IMR-90 (cell line): Measurements from ENCODE around the gene KMT2A. TPM values are rescaled to one million over a fixed set of nuclear protein-coding genes. Genes with fewer than 3 reads are reported as not detected.

Experiments used
- ATAC-seq: fragments of 200-7000 bp; cut with Tn5 transposase; 2 replicates; pipeline ENCODE4 v1.9.1; 2020; ENCODE audit warnings: low read depth, mild to moderate bottlenecking, moderate library complexity
- BruUV-seq: library from RNA; stranded (reverse); fragments of 400-500 nt; replicated peaks from 2 replicates; lab custom pipeline; 2021; lab: Mats Ljungman, UMichigan
- CTCF ChIA-PET: fragments of 300-600 bp; formaldehyde crosslinking; extraction: SDS; loops from one replicate; lab custom pipeline; 2021; ENCODE audit warnings: antibody characterized with exemption; lab: Yijun Ruan, JAX
- POLR2A ChIA-PET: fragments of 300-600 bp; sonication (Branson Sonifier 250); formaldehyde crosslinking; loops from one replicate; lab custom pipeline; 2022; ENCODE audit warnings: antibody characterized with exemption; ENCODE audit not compliant: unreplicated experiment; lab: Charles Lee
- DNase-seq: peaks from one replicate; pipeline ENCODE4 v3.0.0; 2013
- H2AFZ ChIP-seq: replicated peaks from 2 replicates; pipeline ENCODE3; 2013; ENCODE audit warnings: low read length, mild to moderate bottlenecking; ENCODE audit not compliant: poor library complexity
- H2AK5ac ChIP-seq: 2 replicates; pipeline ENCODE4 v1.6.1; 2013; ENCODE audit warnings: low read depth, low read length, inconsistent platforms
- H2AK9ac ChIP-seq: replicated peaks from 2 replicates; pipeline ENCODE3; 2013; ENCODE audit warnings: mild to moderate bottlenecking, low read depth, low read length, moderate library complexity; ENCODE audit not compliant: poor library complexity
- H2BK120ac ChIP-seq: 2 replicates; pipeline ENCODE4 v1.6.1; 2013; ENCODE audit warnings: low read depth, low read length, inconsistent platforms
- H2BK15ac ChIP-seq: 3 replicates; pipeline ENCODE4 v1.6.1; 2013; ENCODE audit warnings: low read depth, low read length, inconsistent platforms
- H2BK20ac ChIP-seq: 2 replicates; pipeline ENCODE4 v1.6.1; 2013; ENCODE audit warnings: low read depth, mild to moderate bottlenecking, inconsistent platforms, low read length, moderate library complexity
- H2BK5ac ChIP-seq: 2 replicates; pipeline ENCODE4 v1.6.1; 2013; ENCODE audit warnings: mild to moderate bottlenecking, low read depth, low read length, inconsistent platforms; ENCODE audit not compliant: poor library complexity, severe bottlenecking
- H3K14ac ChIP-seq: replicated peaks from 2 replicates; pipeline ENCODE4 v1.6.1; 2013; ENCODE audit warnings: low read depth, low read length, inconsistent platforms
- H3K18ac ChIP-seq: 2 replicates; pipeline ENCODE4 v1.6.1; 2013; ENCODE audit warnings: low read depth, low read length, control low read depth
- H3K23ac ChIP-seq: 2 replicates; pipeline ENCODE4 v1.6.1; 2013; ENCODE audit warnings: low read depth, low read length, inconsistent platforms
- H3K27ac ChIP-seq: 2 replicates; pipeline ENCODE4 v1.5.1; 2013; ENCODE audit warnings: mild to moderate bottlenecking, control low read depth, low read length; ENCODE audit not compliant: insufficient read depth
- H3K27me3 ChIP-seq: 2 replicates; pipeline ENCODE4 v1.6.1; 2013; ENCODE audit warnings: low read length; ENCODE audit not compliant: control insufficient read depth, insufficient read depth
- H3K36me3 ChIP-seq: 2 replicates; pipeline ENCODE4 v1.6.1; 2013; ENCODE audit warnings: low read length, mixed read lengths; ENCODE audit not compliant: control insufficient read depth, insufficient read depth
- H3K4ac ChIP-seq: 2 replicates; pipeline ENCODE4 v1.6.1; 2013; ENCODE audit warnings: low read depth, low read length, inconsistent platforms
- H3K4me1 ChIP-seq: 2 replicates; pipeline ENCODE4 v1.6.1; 2013; ENCODE audit warnings: low read length, mixed read lengths; ENCODE audit not compliant: control insufficient read depth, insufficient read depth
- H3K4me2 ChIP-seq: 2 replicates; pipeline ENCODE4 v1.6.1; 2013; ENCODE audit warnings: low read depth, mild to moderate bottlenecking, control low read depth, low read length, moderate library complexity
- H3K4me3 ChIP-seq: 2 replicates; pipeline ENCODE4 v1.5.1; 2013; ENCODE audit warnings: low read depth, mild to moderate bottlenecking, control low read depth, low read length, moderate library complexity; ENCODE audit not compliant: insufficient read depth
- H3K56ac ChIP-seq: 2 replicates; pipeline ENCODE4 v1.6.1; 2013; ENCODE audit warnings: low read length, inconsistent platforms; ENCODE audit not compliant: insufficient read depth; ENCODE audit errors: extremely low read depth
- H3K79me1 ChIP-seq, 2 experiments: 2 replicates each; pipeline ENCODE4 v1.6.1; 2013; ENCODE audit warnings: low read length in 2 of 2, inconsistent platforms in 1 of 2, low read depth in 1 of 2
- H3K9ac ChIP-seq: 2 replicates; pipeline ENCODE4 v1.6.1; 2013; ENCODE audit warnings: low read depth, low read length, control low read depth
- H3K9me1 ChIP-seq: 2 replicates; pipeline ENCODE4 v1.6.1; 2013; ENCODE audit warnings: low read length, inconsistent platforms; ENCODE audit not compliant: insufficient read depth
- H3K9me3 ChIP-seq: 2 replicates; pipeline ENCODE4 v1.6.1; 2013; ENCODE audit warnings: low read length; ENCODE audit not compliant: control insufficient read depth, insufficient read depth
- H4K20me1 ChIP-seq: 2 replicates; pipeline ENCODE4 v1.6.1; 2013; ENCODE audit warnings: low read length, inconsistent platforms; ENCODE audit not compliant: insufficient read depth
- H4K5ac ChIP-seq: 2 replicates; pipeline ENCODE4 v1.6.1; 2013; ENCODE audit warnings: mild to moderate bottlenecking, low read depth, low read length, control low read depth
- H4K8ac ChIP-seq, 2 experiments: 2 replicates each; pipeline ENCODE4 v1.6.1; 2013; ENCODE audit warnings: low read depth in 2 of 2, low read length in 2 of 2, control low read depth in 1 of 2, inconsistent platforms in 1 of 2
- H4K91ac ChIP-seq: 2 replicates; pipeline ENCODE4 v1.6.1; 2013; ENCODE audit warnings: low read depth, low read length, inconsistent platforms; ENCODE audit not compliant: insufficient read depth
- CTCF ChIP-seq: conservative IDR thresholded peaks from 2 replicates; pipeline ENCODE4 v1.5.1; 2012; ENCODE audit warnings: mild to moderate bottlenecking, low read depth, low read length, improper control_type of control experiment
- WGBS, 2 experiments: methylation state at CpG; one replicate each; pipeline versions ENCODE4 v1.1.5 to v1.1.7; 2013; ENCODE audit warnings: missing lambda C conversion rate in 2 of 2; ENCODE audit not compliant: insufficient read length in 1 of 2; ENCODE audit errors: extremely low coverage in 2 of 2; 5-methylcytosine and 5-hydroxymethylcytosine counted together
- dilution Hi-C: fragments of 300-500 bp; cut with HindIII; formaldehyde crosslinking; loops from one replicate; pipeline ENCODE4 v1.14.3; 2018; ENCODE audit warnings: low sequenced_read_pairs; ENCODE audit not compliant: unreplicated experiment
- in situ Hi-C: fragments of 300-500 bp; cut with MboI; formaldehyde crosslinking; loops from 3 replicates; pipeline ENCODE4 v1.14.3; 2019; ENCODE audit warnings: low sequenced_read_pairs, inconsistent platforms, mixed read lengths
- intact Hi-C: fragments of 100-400 bp; cut with micrococcal nuclease; formaldehyde crosslinking; loops from 2 replicates; pipeline ENCODE4 v1.10.0; 2022
- polyA plus RNA-seq, 3 experiments: library from polyadenylated mRNA; depleted of rRNA; stranded (reverse); fragments of >200 nt; gene quantifications; 2 replicates each; pipeline ENCODE4 v1.2.3, GENCODE V29; 2012; ENCODE audit warnings: low replicate concordance in 1 of 3
- total RNA-seq: library from RNA; depleted of rRNA; stranded (reverse); fragments of >200 nt; gene quantifications from 2 replicates; pipeline ENCODE4 v1.2.3, GENCODE V29; 2012

KMT2A gene
- total and polyA plus RNA-seq, 2 of the 4 experiments (the other 2 are of a cell fraction), result 18.2 to 21.1 TPM

- H3K27ac ChIP-seq, result no peak overlapping the region
- TF ChIP-seq CTCF, result no peak
- H3K4me1 ChIP-seq, result peaks cover 2% of the 10 kb centered on the region; the same call in 1 of the 2 replicates
- H3K36me3 ChIP-seq, result peaks cover 3% of the 10 kb centered on the region; the same call in 1 of the 2 replicates
- H3K18ac ChIP-seq, result no peak overlapping the region
- peaks cover 0 to 19% of the 10 kb centered on the region in 2 experiments; a peak in 3 of 4 replicates for H3K79me1 ChIP-seq
- no peak overlapping the region for H3K4me3 ChIP-seq
- dilution Hi-C loops, result no loop called here
- H2BK15ac ChIP-seq, result no peak overlapping the region
- H3K4me2 ChIP-seq, result no peak overlapping the region
- H2BK5ac ChIP-seq, result no peak overlapping the region
- H3K14ac ChIP-seq, result no peak overlapping the region
- H4K5ac ChIP-seq, result no peak overlapping the region
- H2AFZ ChIP-seq, result no peak overlapping the region
- no TSS peak for BruUV-seq
- no peak overlapping the region for H3K56ac ChIP-seq
- CTCF ChIA-PET, result interaction anchor here (0.9 kb wide), 1 partner anchor 9 kb away, joined by 3 read pairs; no protein-coding TSS in a partner anchor
- DNase-seq (no peak), ATAC-seq (no peak)
- no peaks in the 10 kb centered on the region; the same call in 1 of the 2 replicates for H3K9me1 ChIP-seq
- no peaks in the 10 kb centered on the region for H3K27me3 ChIP-seq
- H4K20me1 ChIP-seq, result no peaks in the 10 kb centered on the region
- H2AK9ac ChIP-seq, result peak overlapping the region; percentile 37
- no peak overlapping the region for H2BK120ac ChIP-seq
- H2BK20ac ChIP-seq, result no peak overlapping the region
- no peak overlapping the region for H4K91ac ChIP-seq
- in situ Hi-C loops, result no loop called here
- H4K8ac ChIP-seq, result no peak overlapping the region
- 96% methylated on average over 14 of the region's 19 CpGs; no CpG with 5 or more reads in 1 of the 2 experiments for WGBS, 2 experiments
- intact Hi-C loops, result no loop called here
- POLR2A ChIA-PET, result interaction anchor here (1.0 kb wide), 1 partner anchor 40 kb away, joined by 3 read pairs; no protein-coding TSS in a partner anchor
- H3K23ac ChIP-seq, result no peak overlapping the region
- H3K4ac ChIP-seq, result no peak overlapping the region
- H3K9ac ChIP-seq, result no peak overlapping the region
- H3K9me3 ChIP-seq, result no peaks in the 10 kb centered on the region
- no peak overlapping the region for H2AK5ac ChIP-seq
Measured at GRCh38 chr11:118532852-118533768, 96.8 kb downstream of the KMT2A start.
